A673 (cell line): Measurements from ENCODE around the gene CMC4. TPM values are rescaled to one million over a fixed set of nuclear protein-coding genes. Genes with fewer than 3 reads are reported as not detected.

ENCODE experiments used
- BruUV-seq: library from RNA; stranded (reverse); fragments of 400-500 nt; replicated peaks from 2 replicates; lab custom pipeline; 2021; lab: Mats Ljungman, UMichigan
- CTCF ChIA-PET: fragments of 300-600 bp; sonication (Branson Sonifier 250); formaldehyde crosslinking; loops from one replicate; lab custom pipeline; 2022; ENCODE audit warnings: antibody characterized with exemption; lab: Charles Lee
- POLR2A ChIA-PET: fragments of 300-600 bp; sonication (Branson Sonifier 250); formaldehyde crosslinking; loops from one replicate; lab custom pipeline; 2022; ENCODE audit warnings: antibody characterized with exemption; ENCODE audit not compliant: low non-redundant PET; lab: Charles Lee
- DNase-seq: peaks from one replicate; pipeline ENCODE4 v3.0.0-alpha.2; 2015; ENCODE audit warnings: low spot score
- H3K27ac ChIP-seq: fragments of 200-600 bp; sonication (generic); 2 replicates; pipeline ENCODE4 v1.5.1; 2016; ENCODE audit warnings: mixed run types, low read depth, mild to moderate bottlenecking, mixed read lengths, antibody characterized with exemption, low read length; ENCODE audit not compliant: poor library complexity, severe bottlenecking
- H3K27me3 ChIP-seq: fragments of 200-600 bp; sonication (generic); replicated peaks from 2 replicates; pipeline ENCODE4 v1.6.1; 2017; ENCODE audit warnings: mixed run types, low read depth, mild to moderate bottlenecking, mixed read lengths, antibody characterized with exemption, low read length; ENCODE audit not compliant: insufficient read depth, poor library complexity
- H3K36me3 ChIP-seq: fragments of 200-600 bp; sonication (generic); 2 replicates; pipeline ENCODE4 v1.6.1; 2016; ENCODE audit warnings: mixed run types, mild to moderate bottlenecking, mixed read lengths, antibody characterized with exemption, low read length; ENCODE audit not compliant: insufficient read depth, poor library complexity, severe bottlenecking
- H3K4me1 ChIP-seq: fragments of 200-600 bp; sonication (generic); 2 replicates; pipeline ENCODE4 v1.6.1; 2017; ENCODE audit warnings: mixed run types, mild to moderate bottlenecking, mixed read lengths, antibody characterized with exemption, low read length; ENCODE audit not compliant: insufficient read depth, poor library complexity, severe bottlenecking
- H3K4me3 ChIP-seq: fragments of 200-600 bp; sonication (generic); 2 replicates; pipeline ENCODE4 v1.5.1; 2016; ENCODE audit warnings: low read depth, mixed run types, mild to moderate bottlenecking, mixed read lengths, low read length; ENCODE audit not compliant: poor library complexity, severe bottlenecking
- H3K9me3 ChIP-seq: fragments of 200-600 bp; sonication (generic); 2 replicates; pipeline ENCODE4 v1.6.1; 2016; ENCODE audit warnings: mixed run types, low read depth, mild to moderate bottlenecking, mixed read lengths, antibody characterized with exemption, low read length; ENCODE audit not compliant: poor library complexity, severe bottlenecking
- EZH2 ChIP-seq: fragments of 200-600 bp; sonication (generic); IDR thresholded peaks from 2 replicates; pipeline ENCODE4 v1.6.1; 2017; ENCODE audit warnings: borderline replicate concordance, low read depth, mild to moderate bottlenecking, mixed read lengths, antibody characterized with exemption, low read length; ENCODE audit not compliant: poor library complexity, severe bottlenecking
- intact Hi-C: fragments of 100-400 bp; cut with micrococcal nuclease; formaldehyde crosslinking; loops from one replicate; pipeline ENCODE4 v1.10.0; 2022; ENCODE audit not compliant: unreplicated experiment
- total RNA-seq: library from RNA; stranded (reverse); gene quantifications from 2 replicates; pipeline ENCODE4 v1.2.3, GENCODE V29; 2021
- TF ChIP-seq, protein P1 (sequence below): fragments of 300-800, 200-600 bp; sonication (generic); conservative IDR thresholded peaks from 2 replicates; pipeline ENCODE4 v1.5.1; 2017; ENCODE audit warnings: low read depth, mild to moderate bottlenecking, antibody characterized with exemption, low read length, moderate library complexity, mixed read lengths

The CMC4 gene
- total RNA-seq, 1 experiment from 2014 or later, result 5.9 TPM

DNA sequence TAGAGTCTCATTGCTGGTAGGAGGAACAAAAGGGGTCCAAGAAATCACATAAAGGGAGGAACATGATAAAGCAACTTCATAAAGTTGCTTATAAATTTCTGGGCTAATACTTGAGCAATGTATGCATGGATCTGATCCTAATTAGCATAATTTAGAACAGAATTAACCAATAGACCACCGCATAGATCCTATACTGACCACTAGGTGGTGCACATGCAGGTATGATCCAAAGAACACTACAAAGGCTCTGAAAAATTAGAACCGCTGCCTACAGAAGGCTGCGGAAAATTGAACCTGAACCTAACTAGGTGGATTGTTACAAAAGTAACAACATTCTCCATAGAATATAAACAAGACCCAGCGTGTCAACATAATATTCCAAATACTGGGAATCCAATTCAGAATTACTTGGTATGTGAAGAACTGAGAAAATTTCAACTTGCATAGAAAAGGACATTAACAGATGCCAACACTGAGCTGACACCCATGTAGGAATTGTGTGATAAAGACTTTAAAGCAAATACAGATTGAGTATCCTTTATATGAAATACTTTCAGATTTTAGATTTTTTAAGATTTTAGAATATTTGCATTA is 23.6 kb upstream of the CMC4 start:
- H3K4me1 ChIP-seq, result no peaks in the 10 kb centered on the region
- TF ChIP-seq, protein P1, sequence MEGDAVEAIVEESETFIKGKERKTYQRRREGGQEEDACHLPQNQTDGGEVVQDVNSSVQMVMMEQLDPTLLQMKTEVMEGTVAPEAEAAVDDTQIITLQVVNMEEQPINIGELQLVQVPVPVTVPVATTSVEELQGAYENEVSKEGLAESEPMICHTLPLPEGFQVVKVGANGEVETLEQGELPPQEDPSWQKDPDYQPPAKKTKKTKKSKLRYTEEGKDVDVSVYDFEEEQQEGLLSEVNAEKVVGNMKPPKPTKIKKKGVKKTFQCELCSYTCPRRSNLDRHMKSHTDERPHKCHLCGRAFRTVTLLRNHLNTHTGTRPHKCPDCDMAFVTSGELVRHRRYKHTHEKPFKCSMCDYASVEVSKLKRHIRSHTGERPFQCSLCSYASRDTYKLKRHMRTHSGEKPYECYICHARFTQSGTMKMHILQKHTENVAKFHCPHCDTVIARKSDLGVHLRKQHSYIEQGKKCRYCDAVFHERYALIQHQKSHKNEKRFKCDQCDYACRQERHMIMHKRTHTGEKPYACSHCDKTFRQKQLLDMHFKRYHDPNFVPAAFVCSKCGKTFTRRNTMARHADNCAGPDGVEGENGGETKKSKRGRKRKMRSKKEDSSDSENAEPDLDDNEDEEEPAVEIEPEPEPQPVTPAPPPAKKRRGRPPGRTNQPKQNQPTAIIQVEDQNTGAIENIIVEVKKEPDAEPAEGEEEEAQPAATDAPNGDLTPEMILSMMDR, result peak; percentile 76
- TF ChIP-seq EZH2, result no peak
- no peaks in the 10 kb centered on the region for H3K36me3 ChIP-seq
- intact Hi-C loops, result loop anchor here (1.0 kb wide), 1 partner anchor 726 kb away; no protein-coding TSS in a partner anchor
- H3K4me3 ChIP-seq, result no peak overlapping the region
- ChIA-PET CTCF (no interaction called here), POLR2A (no interaction called here)
- no TSS peak for BruUV-seq
- no peaks in the 10 kb centered on the region for H3K9me3 ChIP-seq
- peak; percentile 48 for DNase-seq
- no peak overlapping the region for H3K27ac ChIP-seq
- no peaks in the 10 kb centered on the region for H3K27me3 ChIP-seq

DNA sequence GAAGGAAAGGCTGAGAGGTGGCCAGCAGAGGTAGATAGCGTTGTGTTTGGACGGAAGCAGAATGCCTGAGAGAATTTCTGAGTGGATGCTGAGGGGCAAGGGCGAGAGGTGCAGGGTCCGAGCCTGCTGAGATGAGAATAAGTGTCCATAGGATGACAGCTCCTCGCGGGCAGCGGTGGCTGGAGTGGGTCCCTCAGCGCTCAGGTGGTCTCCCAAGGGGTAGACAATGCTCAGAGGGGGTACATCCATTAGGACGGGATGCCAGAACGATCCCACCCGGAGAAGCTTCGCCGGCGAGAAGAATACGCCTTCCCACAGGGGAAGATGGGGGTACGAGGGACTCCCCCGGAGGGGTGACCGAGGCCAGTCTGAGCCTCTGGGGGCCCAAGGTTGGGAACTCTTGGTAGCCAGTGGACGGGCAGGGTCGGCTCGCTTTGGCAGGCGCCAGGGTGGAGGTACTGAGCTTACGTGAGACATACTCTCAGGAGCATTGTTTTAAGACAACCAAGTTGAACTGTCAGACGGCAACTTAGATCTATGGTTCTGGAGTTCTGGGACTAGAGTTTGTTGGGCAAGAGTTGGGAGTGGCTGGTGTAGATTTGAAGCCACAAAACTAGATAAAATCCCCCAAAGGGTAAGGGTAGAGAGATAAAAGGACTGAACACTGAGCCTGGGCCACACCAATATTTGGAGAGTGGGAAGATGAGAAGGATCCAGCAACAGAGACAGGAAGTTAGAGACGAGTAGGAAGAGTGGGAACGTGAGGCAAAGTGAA is 16.2 kb upstream of the CMC4 start:
- no peak for TF ChIP-seq EZH2
- TF ChIP-seq, protein P1, result no peak
- H3K4me1 ChIP-seq, result no peaks in the 10 kb centered on the region
- no peaks in the 10 kb centered on the region for H3K27me3 ChIP-seq
- no TSS peak for BruUV-seq
- DNase-seq, result no peak
- no peaks in the 10 kb centered on the region for H3K9me3 ChIP-seq
- intact Hi-C loops, result no loop called here
- CTCF ChIA-PET, result interaction anchor here (0.7 to 1.2 kb wide), 4 partner anchors 9 to 169 kb away, joined by 3 to 6 read pairs (median 4); no protein-coding TSS in a partner anchor
- POLR2A ChIA-PET, result no interaction called here
- no peak overlapping the region for H3K27ac ChIP-seq
- H3K4me3 ChIP-seq, result no peak overlapping the region
- no peaks in the 10 kb centered on the region for H3K36me3 ChIP-seq

DNA sequence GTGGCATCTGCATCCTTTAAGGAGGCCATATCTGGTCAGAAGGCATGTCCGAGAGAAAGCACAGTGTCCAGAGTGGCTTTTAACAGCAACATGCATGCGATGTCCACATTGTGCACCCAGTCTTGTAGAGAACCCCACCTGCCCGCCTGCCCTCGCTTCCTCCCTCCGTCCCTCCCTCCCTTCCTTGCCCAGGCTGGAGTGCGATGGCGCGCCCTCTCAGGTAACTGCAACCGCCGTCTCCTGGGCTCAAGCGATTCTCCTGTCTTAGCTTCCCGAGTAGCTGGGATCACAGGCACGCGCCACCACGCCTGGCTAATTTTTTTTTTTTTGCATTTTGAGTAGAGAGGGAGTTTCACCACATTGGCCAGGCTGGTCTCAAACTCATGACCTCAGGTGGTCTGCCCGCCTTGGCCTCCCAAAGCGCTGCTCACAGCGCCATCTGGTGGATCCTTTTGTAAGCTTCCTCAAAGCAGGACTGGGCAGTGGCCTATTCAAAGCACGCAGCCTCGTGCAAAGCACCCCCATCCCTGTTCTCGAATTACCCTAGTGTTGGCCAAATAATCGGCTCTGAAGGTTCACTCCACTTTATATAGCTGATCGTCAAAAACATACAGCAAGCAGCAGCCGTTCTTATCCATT is 15.4 kb upstream of the CMC4 start:
- peak; percentile 53 for DNase-seq
- no TSS peak for BruUV-seq
- ChIA-PET POLR2A (no interaction called here), CTCF (interaction anchor here (0.7 to 1.2 kb wide), 4 partner anchors 8 to 168 kb away, joined by 3 to 6 read pairs (median 4); no protein-coding TSS in a partner anchor)
- Histone ChIP-seq H3K4me3 (no peak overlapping the region), H3K27me3 (no peaks in the 10 kb centered on the region), H3K9me3 (no peaks in the 10 kb centered on the region), H3K4me1 (no peaks in the 10 kb centered on the region), H3K27ac (no peak overlapping the region), H3K36me3 (no peaks in the 10 kb centered on the region)
- intact Hi-C loops, result no loop called here
- TF ChIP-seq EZH2, result no peak
- TF ChIP-seq, protein P1, result peak; percentile 67
